Suprapubic skin (tissue), 4 donors: ENCODE data around the gene VSIG1.

Source experiments
- EP300 ChIP-seq: sonication (generic); formaldehyde crosslinking; IDR thresholded peaks from one replicate; pipeline ENCODE4 v1.6.1; 2017; ENCODE audit warnings: antibody characterized with exemption
- POLR2A ChIP-seq, 2 donors: fragments of 450-650 bp; IDR thresholded peaks; one replicate each; pipeline ENCODE4 v1.6.1; 2017; ENCODE audit warnings: antibody characterized with exemption in 2 of 2, mild to moderate bottlenecking in 2 of 2, moderate library complexity in 2 of 2
- POLR2AphosphoS5 ChIP-seq, 3 donors: sonication (generic); formaldehyde crosslinking; IDR thresholded peaks; one replicate each; pipeline ENCODE4 v1.6.1; 2017; ENCODE audit warnings: antibody characterized with exemption in 3 of 3
- TF ChIP-seq, protein P1 (sequence below), 2 donors: fragments of 200-600 bp in 1 of 2; fragments of 450-650 bp in 1 of 2; sonication (generic) in 1 of 2; IDR thresholded peaks; one replicate each; pipeline ENCODE4 v1.5.1; 2016 to 2019; ENCODE audit warnings: antibody characterized with exemption in 2 of 2, mild to moderate bottlenecking in 1 of 2, moderate library complexity in 1 of 2

DNA sequence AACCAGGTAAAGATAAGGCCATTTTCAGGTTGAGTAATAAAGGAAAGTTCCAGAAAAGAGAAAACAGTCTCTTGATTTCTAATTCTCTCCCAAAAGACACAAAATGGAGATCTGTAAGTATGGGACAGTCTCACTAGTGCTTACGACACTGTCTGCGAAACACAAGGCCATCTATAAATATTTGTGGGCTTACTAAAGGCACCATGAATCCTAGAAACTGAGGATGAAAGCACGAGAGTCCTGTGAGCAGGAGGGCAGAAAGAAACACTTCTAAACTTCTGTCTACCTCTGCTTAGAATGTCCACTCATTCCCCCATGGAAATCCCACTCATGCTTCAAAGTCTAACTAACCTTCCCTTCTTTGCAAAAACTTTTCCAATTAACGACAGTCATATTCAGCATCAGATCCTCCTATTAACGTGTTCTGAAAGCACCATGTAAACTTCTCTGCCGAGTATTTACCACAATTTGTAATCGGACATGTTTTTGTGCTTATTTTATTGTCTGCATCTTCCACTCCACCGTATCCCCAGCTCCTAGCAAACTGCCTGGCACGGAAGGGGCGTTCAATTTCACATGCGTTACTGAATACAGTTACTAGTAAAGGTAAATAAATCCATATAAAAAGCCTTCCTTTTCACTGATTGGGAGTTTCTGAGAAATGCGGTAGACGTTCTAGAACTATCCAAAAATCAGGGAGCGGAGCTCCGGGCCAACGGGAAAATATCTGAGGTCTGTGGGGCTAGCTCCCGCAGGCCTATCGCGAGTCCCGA lies 45.8 kb downstream of the VSIG1 start:
- TF ChIP-seq POLR2AphosphoS5 (IDR thresholded peaks at IDR 0.05) (no peak), POLR2A (IDR thresholded peaks at IDR 0.05) (no peak), EP300 (no peak)
- TF ChIP-seq, protein P1, sequence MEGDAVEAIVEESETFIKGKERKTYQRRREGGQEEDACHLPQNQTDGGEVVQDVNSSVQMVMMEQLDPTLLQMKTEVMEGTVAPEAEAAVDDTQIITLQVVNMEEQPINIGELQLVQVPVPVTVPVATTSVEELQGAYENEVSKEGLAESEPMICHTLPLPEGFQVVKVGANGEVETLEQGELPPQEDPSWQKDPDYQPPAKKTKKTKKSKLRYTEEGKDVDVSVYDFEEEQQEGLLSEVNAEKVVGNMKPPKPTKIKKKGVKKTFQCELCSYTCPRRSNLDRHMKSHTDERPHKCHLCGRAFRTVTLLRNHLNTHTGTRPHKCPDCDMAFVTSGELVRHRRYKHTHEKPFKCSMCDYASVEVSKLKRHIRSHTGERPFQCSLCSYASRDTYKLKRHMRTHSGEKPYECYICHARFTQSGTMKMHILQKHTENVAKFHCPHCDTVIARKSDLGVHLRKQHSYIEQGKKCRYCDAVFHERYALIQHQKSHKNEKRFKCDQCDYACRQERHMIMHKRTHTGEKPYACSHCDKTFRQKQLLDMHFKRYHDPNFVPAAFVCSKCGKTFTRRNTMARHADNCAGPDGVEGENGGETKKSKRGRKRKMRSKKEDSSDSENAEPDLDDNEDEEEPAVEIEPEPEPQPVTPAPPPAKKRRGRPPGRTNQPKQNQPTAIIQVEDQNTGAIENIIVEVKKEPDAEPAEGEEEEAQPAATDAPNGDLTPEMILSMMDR (IDR thresholded peaks at IDR 0.05) = no peak
